ENCODE data around the gene C6orf89. TPM values are rescaled to one million over a fixed set of nuclear protein-coding genes. Genes with fewer than 3 reads are reported as not detected.
A peak's percentile ranks its signal among the peaks of the same experiment; 100 is the strongest.

C6orf89 gene
- total and polyA plus RNA-seq, 11 donors = 34.0 to 86.2 (median 71.4) TPM

GRCh38 chr6:36959555-36960250 lies 74.0 kb downstream of the C6orf89 start:
- TF ChIP-seq CTCF (IDR thresholded peaks at IDR 0.05) (no peak), POLR2A (IDR thresholded peaks at IDR 0.05) (no peak)
- Histone ChIP-seq H3K27me3 (no peaks in the 10 kb centered on the region), H3K36me3 (no peaks in the 10 kb centered on the region), H3K9me3 (no peaks in the 10 kb centered on the region), H3K4me1 (peaks cover 4 to 49% (median 24%) of the 10 kb centered on the region in 12 donors), H3K27ac (peak overlapping the region in 9 of 12 donors; percentile 13 to 71 (median 46)), H3K4me3 (no peak overlapping the region)
- DNase-seq = no peak
- intact Hi-C loops (cut with DNase I) = no loop called here
- WGBS, 4 donors = 89 to 94% (median 90%) methylated on average over 17 of the region's 17 CpGs
- ATAC-seq = no peak

- H3K4me1 ChIP-seq = peaks cover 0 to 48% (median 23%) of the 10 kb centered on the region in 12 donors
Observed at GRCh38 chr6:36961441-36962435, 76.0 kb downstream of the C6orf89 start.

GRCh38 chr6:36962874-36963273 lies 77.1 kb downstream of the C6orf89 start:
- H3K27ac ChIP-seq = peak overlapping the region in 1 of 12 donors; percentile 29
- no peaks in the 10 kb centered on the region for H3K27me3 ChIP-seq
- no peak overlapping the region for H3K4me3 ChIP-seq
- H3K4me1 ChIP-seq = peaks cover 0 to 54% (median 23%) of the 10 kb centered on the region in 12 donors
- ATAC-seq = peak in 2 of 4 donors; percentile 6 to 8
- intact Hi-C loops (cut with DNase I) = no loop called here
- no peaks in the 10 kb centered on the region for H3K9me3 ChIP-seq
- peaks cover 0 to 19% (median 14%) of the 10 kb centered on the region in 9 donors for H3K36me3 ChIP-seq
- TF ChIP-seq CTCF (IDR thresholded peaks at IDR 0.05) (no peak), POLR2A (IDR thresholded peaks at IDR 0.05) (no peak)
- 73 to 88% (median 82%) methylated on average over 9 to 12 of the region's 12 CpGs for WGBS, 4 donors
- DNase-seq = peak; percentile 64 to 87 (median 69)

More at GRCh38 chr6:36961441-36962435, 76.0 kb downstream of the C6orf89 start:
- no peak overlapping the region for H3K4me3 ChIP-seq
- peaks cover 0 to 9% (median 2%) of the 10 kb centered on the region in 9 donors for H3K36me3 ChIP-seq
- DNase-seq (peak in 1 of 5 donors; percentile 21), ATAC-seq (no peak)
- no peaks in the 10 kb centered on the region for H3K27me3 ChIP-seq
- intact Hi-C loops (cut with DNase I) = no loop called here
- no peaks in the 10 kb centered on the region for H3K9me3 ChIP-seq
- TF ChIP-seq POLR2A (IDR thresholded peaks at IDR 0.05) (no peak), CTCF (IDR thresholded peaks at IDR 0.05) (no peak)
- WGBS, 4 donors = 73 to 79% (median 76%) methylated on average over 39 to 40 of the region's 40 CpGs
- peak overlapping the region in 11 of 12 donors; percentile 2 to 75 (median 57) for H3K27ac ChIP-seq
